Natural killer cell (primary cell): Measurements from ENCODE around the gene GPX3. TPM values are rescaled to one million over a fixed set of nuclear protein-coding genes. Genes with fewer than 3 reads are reported as not detected.

ENCODE experiments used
- ATAC-seq, 3 donors: fragments of 150-1000 bp in 2 of 3; fragments of 200-7000 bp in 1 of 3; cut with Tn5 transposase; 1 replicate in 1 of 3; 2 replicates in 2 of 3; pipeline ENCODE4 v1.10.0; 2021; ENCODE audit warnings: mild to moderate bottlenecking in 2 of 3, moderate library complexity in 2 of 3
- DNase-seq, 2 donors: peaks; one replicate each; pipeline versions ENCODE4 v3.0.0 to v3.0.0-alpha.2; 2013 to 2021; ENCODE audit warnings: mixed read lengths in 1 of 2
- H3K27ac ChIP-seq: one replicate; pipeline ENCODE4 v1.5.1; 2013; ENCODE audit warnings: mild to moderate bottlenecking, low read length
- H3K27me3 ChIP-seq: one replicate; pipeline ENCODE4 v1.6.1; 2013; ENCODE audit warnings: low read length; ENCODE audit not compliant: control insufficient read depth, insufficient read depth
- H3K36me3 ChIP-seq: one replicate; pipeline ENCODE4 v1.6.1; 2013; ENCODE audit warnings: low read length; ENCODE audit not compliant: control insufficient read depth, insufficient read depth
- H3K4me1 ChIP-seq: one replicate; pipeline ENCODE4 v1.6.1; 2013; ENCODE audit warnings: low read length; ENCODE audit not compliant: control insufficient read depth, insufficient read depth
- H3K4me3 ChIP-seq: one replicate; pipeline ENCODE4 v1.5.1; 2013; ENCODE audit warnings: low read length
- H3K9me3 ChIP-seq: one replicate; pipeline ENCODE4 v1.6.1; 2013; ENCODE audit warnings: low read length; ENCODE audit not compliant: control insufficient read depth, insufficient read depth
- H3K27ac Mint-ChIP-seq, 2 donors: one replicate each; pipeline ENCODE4 v1.8.0; 2022; ENCODE audit warnings: mild to moderate bottlenecking in 2 of 2, mixed read lengths in 2 of 2, moderate library complexity in 1 of 2
- H3K27me3 Mint-ChIP-seq, 2 donors: one replicate each; pipeline ENCODE4 v1.8.0; 2022; ENCODE audit warnings: low read depth in 2 of 2, mixed read lengths in 2 of 2
- H3K36me3 Mint-ChIP-seq: one replicate; pipeline ENCODE4 v1.8.0; 2022; ENCODE audit warnings: mixed read lengths
- H3K4me1 Mint-ChIP-seq, 2 donors: one replicate each; pipeline ENCODE4 v1.8.0; 2022; ENCODE audit warnings: mixed read lengths in 2 of 2
- H3K4me3 Mint-ChIP-seq: one replicate; pipeline ENCODE4 v1.8.0; 2022; ENCODE audit warnings: mild to moderate bottlenecking, moderate library complexity, mixed read lengths
- H3K9me3 Mint-ChIP-seq, 2 donors: one replicate each; pipeline ENCODE4 v1.8.0; 2022; ENCODE audit warnings: mixed read lengths in 2 of 2
- WGBS: methylation state at CpG from one replicate; pipeline ENCODE4 v1.1.7; 2013; ENCODE audit warnings: missing lambda C conversion rate; ENCODE audit not compliant: insufficient coverage; 5-methylcytosine and 5-hydroxymethylcytosine counted together
- intact Hi-C: fragments of 100-400 bp; cut with micrococcal nuclease; formaldehyde crosslinking; loops from one replicate; pipeline ENCODE4 v1.14.2; 2022
- total RNA-seq, 4 donors: library from RNA; stranded (reverse); fragments of 120-200 nt in 1 of 4; gene quantifications; one replicate each; pipeline versions ENCODE4 v1.2.3 to v1.2.4, GENCODE V29; 2013 to 2022
- TF ChIP-seq, protein P1 (sequence below): fragments of 200-600 bp; IDR thresholded peaks from one replicate; pipeline ENCODE4 v1.8.0; 2022; ENCODE audit warnings: antibody characterized with exemption

GPX3 gene
- total RNA-seq, 3 donors from 2014 or later (not counting 1 experiment from before 2014, with no cell fraction given): 1.1 TPM; not detected in 2

GRCh38 chr5:151065609-151066008 lies 45.2 kb downstream of the GPX3 start:
- intact Hi-C loops: no loop called here
- Histone ChIP-seq H3K27ac (no peak overlapping the region), H3K9me3 (no peaks in the 10 kb centered on the region), H3K36me3 (peaks cover 44% of the 10 kb centered on the region), H3K27me3 (no peaks in the 10 kb centered on the region), H3K4me1 (peaks cover 42% of the 10 kb centered on the region), H3K4me3 (no peak overlapping the region)
- Mint-ChIP-seq H3K27ac (peak overlapping the region in 1 of 2 donors; percentile 24), H3K36me3 (no peaks in the 10 kb centered on the region), H3K27me3 (no peaks in the 10 kb centered on the region), H3K4me3 (no peak overlapping the region), H3K9me3 (no peaks in the 10 kb centered on the region), H3K4me1 (peaks cover 47 to 65% of the 10 kb centered on the region in 2 donors)
- ATAC-seq (no peak), DNase-seq (no peak)
- WGBS: no CpG with 5 or more reads among the region's 1 CpG
- TF ChIP-seq, protein P1, sequence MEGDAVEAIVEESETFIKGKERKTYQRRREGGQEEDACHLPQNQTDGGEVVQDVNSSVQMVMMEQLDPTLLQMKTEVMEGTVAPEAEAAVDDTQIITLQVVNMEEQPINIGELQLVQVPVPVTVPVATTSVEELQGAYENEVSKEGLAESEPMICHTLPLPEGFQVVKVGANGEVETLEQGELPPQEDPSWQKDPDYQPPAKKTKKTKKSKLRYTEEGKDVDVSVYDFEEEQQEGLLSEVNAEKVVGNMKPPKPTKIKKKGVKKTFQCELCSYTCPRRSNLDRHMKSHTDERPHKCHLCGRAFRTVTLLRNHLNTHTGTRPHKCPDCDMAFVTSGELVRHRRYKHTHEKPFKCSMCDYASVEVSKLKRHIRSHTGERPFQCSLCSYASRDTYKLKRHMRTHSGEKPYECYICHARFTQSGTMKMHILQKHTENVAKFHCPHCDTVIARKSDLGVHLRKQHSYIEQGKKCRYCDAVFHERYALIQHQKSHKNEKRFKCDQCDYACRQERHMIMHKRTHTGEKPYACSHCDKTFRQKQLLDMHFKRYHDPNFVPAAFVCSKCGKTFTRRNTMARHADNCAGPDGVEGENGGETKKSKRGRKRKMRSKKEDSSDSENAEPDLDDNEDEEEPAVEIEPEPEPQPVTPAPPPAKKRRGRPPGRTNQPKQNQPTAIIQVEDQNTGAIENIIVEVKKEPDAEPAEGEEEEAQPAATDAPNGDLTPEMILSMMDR: no peak

GRCh38 chr5:151066920-151067319 lies 46.5 kb downstream of the GPX3 start:
- TF ChIP-seq, protein P1: no peak
- Mint-ChIP-seq H3K27me3 (no peaks in the 10 kb centered on the region), H3K4me3 (no peak overlapping the region), H3K27ac (peak overlapping the region; percentile 24 to 31), H3K4me1 (peaks cover 55 to 73% of the 10 kb centered on the region in 2 donors), H3K9me3 (no peaks in the 10 kb centered on the region), H3K36me3 (no peaks in the 10 kb centered on the region)
- 54% methylated on average over 6 of the region's 6 CpGs for WGBS
- H3K4me1 ChIP-seq: peaks cover 46% of the 10 kb centered on the region
- ATAC-seq (no peak), DNase-seq (no peak)
- intact Hi-C loops: no loop called here
- no peak overlapping the region for H3K4me3 ChIP-seq
- H3K27ac ChIP-seq: no peak overlapping the region
- H3K9me3 ChIP-seq: no peaks in the 10 kb centered on the region
- peaks cover 35% of the 10 kb centered on the region for H3K36me3 ChIP-seq
- H3K27me3 ChIP-seq: no peaks in the 10 kb centered on the region

- Mint-ChIP-seq H3K36me3 (no peaks in the 10 kb centered on the region), H3K27me3 (no peaks in the 10 kb centered on the region), H3K4me3 (peak overlapping the region; percentile 21), H3K27ac (peak overlapping the region; percentile 31 to 83), H3K4me1 (peaks cover 61 to 81% of the 10 kb centered on the region in 2 donors), H3K9me3 (no peaks in the 10 kb centered on the region)
- Histone ChIP-seq H3K9me3 (no peaks in the 10 kb centered on the region), H3K27me3 (no peaks in the 10 kb centered on the region), H3K4me1 (peaks cover 49% of the 10 kb centered on the region), H3K4me3 (no peak overlapping the region), H3K36me3 (peaks cover 26% of the 10 kb centered on the region), H3K27ac (no peak overlapping the region)
- ATAC-seq (no peak), DNase-seq (no peak)
- intact Hi-C loops: no loop called here
- TF ChIP-seq, protein P1: no peak
- 84% methylated on average over 14 of the region's 14 CpGs for WGBS
Observed at GRCh38 chr5:151067632-151068432, 47.4 kb downstream of the GPX3 start.
